Measurements from ENCODE around the gene USP3. TPM values are rescaled to one million over a fixed set of nuclear protein-coding genes. Genes with fewer than 3 reads are reported as not detected.

USP3 gene
- total RNA-seq, 4 donors from 2014 or later = 74.0 to 90.9 (median 75.5) TPM

GRCh38 chr15:63487076-63487757 is 17.2 kb upstream of the USP3 start:
- TF ChIP-seq CTCF (IDR thresholded peaks at IDR 0.05; ENCODE audit: low read depth) = no peak

GRCh38 chr15:63488398-63488960 is 15.9 kb upstream of the USP3 start:
- no peak for TF ChIP-seq CTCF (IDR thresholded peaks at IDR 0.05; ENCODE audit: low read depth)

- no peak for TF ChIP-seq CTCF (IDR thresholded peaks at IDR 0.05; ENCODE audit: low read depth)
Measured at GRCh38 chr15:63489352-63489751, 15.0 kb upstream of the USP3 start.

- no peak for TF ChIP-seq CTCF (IDR thresholded peaks at IDR 0.05; ENCODE audit: low read depth)
Measured at GRCh38 chr15:63490345-63491034, 13.9 kb upstream of the USP3 start.

GRCh38 chr15:63491116-63491827 is 13.1 kb upstream of the USP3 start:
- TF ChIP-seq CTCF (IDR thresholded peaks at IDR 0.05; ENCODE audit: low read depth) = no peak

GRCh38 chr15:63491979-63492378 is 12.4 kb upstream of the USP3 start:
- no peak for TF ChIP-seq CTCF (IDR thresholded peaks at IDR 0.05; ENCODE audit: low read depth)
